Cortex of kidney (tissue), 1 donor: Measurements from ENCODE around the gene PIWIL4.
"Not testable (repeated sequence)": the region's sequence is repeated elsewhere in the genome, so short reads cannot be mapped to it uniquely, and the experiment has no call there.

Experiments used
- DNase-seq: peaks from one replicate; lab custom pipeline; 2025; lab: John Stamatoyannopoulos, UW

PIWIL4 gene

GRCh38 chr11:94549146-94549545, 18.0 kb upstream of the PIWIL4 start:
- no peak for DNase-seq

GRCh38 chr11:94550513-94550912, 16.7 kb upstream of the PIWIL4 start:
- no peak for DNase-seq

GRCh38 chr11:94553938-94554337, 13.2 kb upstream of the PIWIL4 start:
- DNase-seq = no peak

- not testable (repeated sequence) for DNase-seq
Measured at GRCh38 chr11:94555752-94556329, 11.3 kb upstream of the PIWIL4 start.

GRCh38 chr11:94557421-94557820, 9.7 kb upstream of the PIWIL4 start:
- no peak for DNase-seq

GRCh38 chr11:94557992-94558391, 9.2 kb upstream of the PIWIL4 start:
- no peak for DNase-seq

GRCh38 chr11:94558468-94558867, 8.7 kb upstream of the PIWIL4 start:
- no peak for DNase-seq

GRCh38 chr11:94558932-94559331, 8.2 kb upstream of the PIWIL4 start:
- DNase-seq = no peak

- no peak for DNase-seq
Measured at GRCh38 chr11:94559361-94559760, 7.8 kb upstream of the PIWIL4 start.

GRCh38 chr11:94560834-94561233, 6.3 kb upstream of the PIWIL4 start:
- DNase-seq = no peak

GRCh38 chr11:94563176-94563847, 3.9 kb upstream of the PIWIL4 start:
- DNase-seq = no peak

- DNase-seq = no peak
Measured at GRCh38 chr11:94563848-94564467, 3.2 kb upstream of the PIWIL4 start.

GRCh38 chr11:94568200-94568599, 1.0 kb downstream of the PIWIL4 start:
- DNase-seq = no peak

- DNase-seq = no peak
Measured at GRCh38 chr11:94568717-94569116, 1.5 kb downstream of the PIWIL4 start.

GRCh38 chr11:94572975-94573374, 5.8 kb downstream of the PIWIL4 start:
- not testable (repeated sequence) for DNase-seq

- no peak for DNase-seq
Measured at GRCh38 chr11:94574193-94574961, 7.2 kb downstream of the PIWIL4 start.

GRCh38 chr11:94576306-94576705, 9.1 kb downstream of the PIWIL4 start:
- no peak for DNase-seq

- no peak for DNase-seq
Measured at GRCh38 chr11:94577841-94578240, 10.7 kb downstream of the PIWIL4 start.

GRCh38 chr11:94581926-94582325, 14.8 kb downstream of the PIWIL4 start:
- no peak for DNase-seq

GRCh38 chr11:94583213-94583865, 16.2 kb downstream of the PIWIL4 start:
- no peak for DNase-seq

- no peak for DNase-seq
Measured at GRCh38 chr11:94583866-94584500, 16.8 kb downstream of the PIWIL4 start.

GRCh38 chr11:94584978-94585377, 17.8 kb downstream of the PIWIL4 start:
- DNase-seq = no peak
